SIG-M5 treated with dmso at 0.1 percent for 504 hours (cell line): ENCODE data around the gene NKPD1.

Experiments
- DNase-seq: peaks from one replicate; lab custom pipeline; 2025; ENCODE audit not compliant: unreplicated experiment; lab: John Stamatoyannopoulos, UW

The NKPD1 gene

DNA sequence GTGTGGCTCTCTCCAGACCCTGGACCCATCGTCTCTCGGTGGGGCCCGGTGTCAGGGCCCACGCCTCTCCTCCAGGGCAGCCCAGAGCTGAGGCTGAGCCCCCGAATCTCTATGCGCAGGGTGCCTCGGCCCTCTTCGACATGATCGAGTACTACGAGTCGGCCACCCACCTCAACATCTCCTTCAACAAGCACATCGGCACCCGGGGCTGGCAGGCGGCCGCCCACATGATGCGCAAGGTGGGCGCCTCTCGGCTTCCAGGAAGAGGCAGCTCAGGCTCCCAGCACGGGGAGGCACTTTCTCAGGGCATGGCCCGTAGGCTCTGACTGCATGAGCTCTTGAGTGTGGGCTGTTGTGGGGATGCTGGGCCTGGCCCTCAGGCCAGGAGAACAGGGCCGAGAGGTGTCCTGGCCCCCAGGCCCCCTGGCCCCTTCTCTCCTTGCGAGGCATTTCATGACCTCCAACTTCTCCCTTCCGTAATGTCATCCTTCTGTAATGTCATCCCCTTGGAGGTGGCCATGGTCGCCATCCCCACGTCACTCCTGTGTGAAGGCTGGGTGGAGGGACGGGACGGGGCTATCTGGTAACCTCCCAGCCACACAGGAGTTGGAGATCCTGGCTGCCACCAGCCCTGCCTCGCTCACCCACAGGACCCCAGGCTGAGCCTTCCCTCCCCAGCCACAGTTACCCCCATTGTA lies 19.4 kb downstream of the NKPD1 start:
- no peak for DNase-seq

GRCh38 chr19:45140533-45140932 lies 20.2 kb downstream of the NKPD1 start:
- no peak for DNase-seq

DNA sequence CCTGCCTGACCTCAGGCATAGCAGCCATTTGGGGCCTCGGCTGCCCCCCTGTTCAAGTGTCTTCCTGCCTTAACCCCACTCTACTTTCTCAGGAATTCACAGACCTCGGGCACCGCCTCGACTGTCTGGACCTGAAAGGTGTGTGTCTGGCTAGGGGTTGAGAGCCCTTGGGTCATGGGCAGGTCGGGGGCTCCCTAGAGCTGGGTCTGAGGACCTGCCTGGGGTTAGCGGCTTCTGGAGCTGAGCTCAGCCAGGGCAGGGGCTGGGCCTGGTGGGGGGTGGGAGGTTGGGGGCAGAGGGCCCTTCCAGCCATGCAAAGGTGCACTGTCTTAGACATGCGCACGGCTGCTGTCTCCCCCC lies 20.7 kb downstream of the NKPD1 start:
- no peak for DNase-seq

GRCh38 chr19:45139286-45140143 lies 21.3 kb downstream of the NKPD1 start:
- DNase-seq, result no peak

DNA sequence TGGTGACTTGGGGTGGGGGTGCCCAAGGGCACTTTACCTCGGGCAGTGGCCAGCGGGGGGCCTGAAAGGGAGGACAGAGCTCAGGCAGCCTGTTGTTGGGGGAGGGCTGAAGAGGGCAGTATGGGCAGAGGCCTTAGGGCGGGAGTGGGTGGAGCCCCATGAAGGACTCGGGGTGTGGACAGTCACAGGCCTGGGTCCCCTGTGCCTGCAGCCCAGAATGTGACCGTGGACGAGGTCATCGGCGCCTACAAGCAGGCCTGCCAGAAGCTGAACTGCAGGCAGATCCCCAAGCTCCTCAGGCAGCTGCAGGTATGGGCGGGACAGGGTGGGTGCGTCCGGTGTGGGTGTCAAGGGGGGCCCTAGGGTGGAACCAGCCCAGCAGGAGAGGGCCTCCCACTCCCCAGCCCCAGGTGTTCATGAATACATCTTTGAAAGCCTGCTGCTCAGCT lies 22.5 kb downstream of the NKPD1 start:
- no peak for DNase-seq

DNA sequence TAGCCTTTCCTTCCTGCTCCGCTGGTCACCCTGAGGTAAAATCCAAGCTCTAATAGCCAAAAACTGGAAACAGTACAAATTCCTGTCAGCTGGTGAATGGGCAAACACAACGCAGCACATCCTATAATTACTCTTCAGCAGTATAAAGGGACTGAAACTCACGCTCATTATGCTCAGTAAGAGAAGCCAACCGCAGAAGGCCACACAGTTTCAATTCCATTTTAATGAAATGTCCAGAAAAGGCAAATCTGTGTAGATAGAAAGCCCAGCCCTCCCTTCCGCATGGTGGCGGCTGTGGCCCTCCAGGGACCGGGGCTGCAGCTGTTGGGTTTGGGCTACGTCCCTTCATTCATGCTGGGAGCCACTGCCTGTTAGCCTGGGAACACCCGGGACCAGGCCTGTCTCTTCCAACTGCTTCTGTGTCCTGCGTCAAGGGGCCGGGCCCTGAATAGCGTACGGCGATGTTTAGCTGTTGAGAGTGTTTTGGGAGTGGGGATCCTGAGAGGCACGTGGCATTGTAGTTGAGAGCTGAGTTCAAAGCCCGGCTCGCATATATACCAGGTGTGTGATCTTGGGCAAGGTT lies 23.5 kb downstream of the NKPD1 start:
- no peak for DNase-seq

DNA sequence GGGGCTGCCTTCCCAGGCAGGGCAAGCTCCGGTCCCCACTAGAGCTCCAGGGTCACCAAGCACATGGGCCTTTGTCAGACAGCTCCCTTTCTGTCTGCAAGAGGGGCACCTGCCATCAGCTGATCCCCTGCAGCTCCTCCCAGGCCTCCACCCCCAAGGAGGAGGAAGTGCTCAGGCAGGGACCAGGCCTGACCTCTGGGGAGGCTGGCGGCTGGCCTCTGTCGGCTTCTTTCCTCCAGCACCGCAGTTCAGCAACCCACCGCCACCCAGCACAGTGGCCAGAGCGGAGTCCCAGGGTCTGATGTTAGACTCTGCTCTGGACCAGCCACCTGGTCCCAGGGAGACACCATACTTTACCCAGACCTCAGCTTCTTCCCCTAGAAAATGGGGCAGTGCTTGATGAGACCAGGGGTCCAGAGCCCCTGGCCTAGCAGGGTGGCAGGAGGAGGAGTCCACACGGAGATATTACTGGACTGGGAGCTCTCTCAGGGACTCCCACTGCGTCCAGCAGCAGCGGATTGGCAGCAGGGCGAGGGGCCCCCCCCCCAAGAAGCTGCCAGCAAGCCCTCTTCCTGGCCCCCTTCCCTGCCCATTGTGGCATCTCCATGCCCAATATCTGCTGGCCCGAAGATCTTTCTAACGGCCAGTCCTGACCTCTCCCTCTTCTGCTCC lies 24.1 kb downstream of the NKPD1 start:
- DNase-seq, result no peak

- DNase-seq, result no peak
Measured at GRCh38 chr19:45135176-45135885, 25.5 kb downstream of the NKPD1 start.

DNA sequence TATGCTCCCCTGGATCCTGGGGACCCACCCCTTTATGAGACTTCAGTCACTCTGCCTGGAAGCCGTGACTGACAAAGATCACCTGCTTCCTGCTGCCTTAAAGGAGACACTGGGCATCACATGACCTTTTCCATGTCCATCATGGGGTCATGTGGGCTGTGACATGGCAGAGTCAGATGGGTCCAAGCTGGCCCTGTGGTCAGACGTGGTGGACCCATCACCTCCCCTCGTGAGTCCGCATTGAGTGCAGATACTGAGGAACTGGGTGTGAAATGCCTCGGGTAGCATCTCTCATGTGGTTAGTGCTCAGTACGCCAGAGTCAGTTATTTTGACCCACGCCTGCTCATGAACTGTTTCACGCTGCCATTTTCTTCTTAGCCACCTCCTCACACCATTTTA lies 27.1 kb downstream of the NKPD1 start:
- DNase-seq, result no peak

DNA sequence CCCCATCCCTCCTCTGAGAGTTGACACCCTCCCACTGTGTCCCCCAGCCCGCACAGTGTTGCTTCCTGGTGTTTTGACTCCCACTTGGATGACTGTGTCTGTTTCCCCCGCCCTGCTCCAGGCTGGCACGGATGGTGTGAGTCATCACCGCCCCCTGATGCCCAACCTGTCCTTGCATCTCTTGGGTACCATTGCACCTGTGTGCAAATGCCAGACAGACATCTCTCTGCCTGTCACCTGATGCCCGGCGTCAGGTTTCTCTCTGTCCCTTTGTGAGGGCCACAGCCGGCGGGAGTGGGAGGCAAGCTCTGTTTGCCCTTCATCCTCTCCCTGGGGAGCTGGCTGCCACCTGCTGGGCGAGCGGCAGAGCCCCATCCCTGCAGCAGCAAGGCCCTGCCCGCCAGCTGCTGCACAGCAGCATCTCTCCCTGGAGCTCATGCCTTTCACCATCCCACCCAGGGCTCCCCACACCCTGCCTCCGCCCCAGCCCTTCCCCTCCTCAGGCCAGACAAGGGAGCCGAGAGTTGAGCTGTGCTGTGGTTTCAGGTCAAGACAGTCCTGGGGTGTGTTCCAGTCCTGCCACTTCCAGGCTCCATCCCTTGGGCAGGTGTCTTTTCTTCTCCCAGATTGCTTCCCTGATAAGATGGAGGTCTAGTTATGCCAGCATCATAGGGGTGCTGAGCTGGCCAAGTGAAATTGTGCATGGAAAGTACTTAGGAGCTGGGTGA lies 29.7 kb downstream of the NKPD1 start:
- peak; percentile 47 for DNase-seq

GRCh38 chr19:45130236-45130635 lies 30.5 kb downstream of the NKPD1 start:
- DNase-seq, result no peak

DNA sequence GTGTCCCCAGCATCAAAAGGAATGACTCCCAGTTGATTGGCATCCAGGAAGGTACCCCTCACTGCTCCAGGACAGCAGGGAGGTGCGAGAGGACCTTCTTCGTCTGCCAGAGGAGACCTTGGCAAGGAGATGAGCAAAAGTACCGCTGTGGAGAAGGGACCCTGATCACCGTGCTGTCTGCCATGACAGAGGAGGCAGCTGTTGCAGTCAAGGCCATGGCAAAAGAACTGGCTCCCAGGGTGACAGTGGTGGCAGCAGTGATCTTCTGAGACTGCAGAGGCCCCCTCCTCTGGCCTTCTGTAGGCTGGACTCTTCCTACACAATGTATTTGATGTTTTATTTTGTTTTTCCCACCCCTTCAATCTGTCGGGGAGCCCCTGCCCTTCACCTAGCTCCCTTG lies 32.0 kb downstream of the NKPD1 start:
- DNase-seq, result no peak

- DNase-seq, result no peak
Measured at GRCh38 chr19:45128146-45128545, 32.6 kb downstream of the NKPD1 start.

- DNase-seq, result no peak
Measured at GRCh38 chr19:45126654-45127053, 34.1 kb downstream of the NKPD1 start.

DNA sequence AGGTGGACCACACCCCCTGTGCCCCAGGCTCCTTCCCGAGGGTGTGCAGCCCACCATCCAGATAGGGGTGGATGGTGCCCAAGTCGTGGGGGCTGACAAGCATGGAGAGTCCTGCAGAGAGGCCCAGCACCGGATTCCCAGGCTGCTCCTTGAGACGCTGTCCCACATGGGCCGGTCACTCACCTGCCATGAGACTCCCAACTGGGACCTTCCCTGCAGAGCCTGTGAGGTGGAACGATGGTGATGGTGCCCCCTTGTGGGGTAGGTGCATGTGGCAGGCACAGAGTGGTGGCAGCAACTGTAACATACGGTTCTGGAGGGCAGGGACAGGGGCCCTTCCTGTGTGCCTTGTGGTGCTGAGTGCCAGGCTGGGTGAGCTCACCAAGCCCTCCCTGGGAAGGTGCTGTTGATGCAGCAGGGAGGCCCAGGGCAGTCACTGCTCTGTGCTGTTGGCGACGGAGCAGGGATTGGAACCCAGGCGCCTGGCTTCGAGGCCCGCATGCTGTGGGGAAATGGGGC lies 34.7 kb downstream of the NKPD1 start:
- DNase-seq, result peak; percentile 54

- no peak for DNase-seq
Measured at GRCh38 chr19:45125360-45125759, 35.4 kb downstream of the NKPD1 start.

DNA sequence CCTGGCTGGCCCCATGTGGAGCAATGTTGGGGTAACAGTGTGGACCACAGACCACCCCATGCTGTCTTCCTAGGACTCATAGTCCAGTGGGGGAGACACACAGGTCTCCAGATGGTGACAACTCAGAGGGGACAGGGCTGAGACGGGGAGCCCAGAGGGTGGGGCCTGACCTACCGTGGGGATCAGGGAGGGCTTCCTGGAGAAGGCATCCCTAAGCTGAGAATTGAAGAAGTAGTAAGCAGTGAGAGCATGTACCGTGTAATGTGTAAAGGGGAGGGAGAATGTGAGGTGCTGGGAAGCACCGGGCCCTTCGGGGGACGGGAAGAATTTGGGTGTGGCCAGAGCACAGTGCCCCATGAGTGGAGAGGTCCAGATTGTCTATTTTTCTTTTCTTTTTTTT lies 36.8 kb downstream of the NKPD1 start:
- no peak for DNase-seq

DNA sequence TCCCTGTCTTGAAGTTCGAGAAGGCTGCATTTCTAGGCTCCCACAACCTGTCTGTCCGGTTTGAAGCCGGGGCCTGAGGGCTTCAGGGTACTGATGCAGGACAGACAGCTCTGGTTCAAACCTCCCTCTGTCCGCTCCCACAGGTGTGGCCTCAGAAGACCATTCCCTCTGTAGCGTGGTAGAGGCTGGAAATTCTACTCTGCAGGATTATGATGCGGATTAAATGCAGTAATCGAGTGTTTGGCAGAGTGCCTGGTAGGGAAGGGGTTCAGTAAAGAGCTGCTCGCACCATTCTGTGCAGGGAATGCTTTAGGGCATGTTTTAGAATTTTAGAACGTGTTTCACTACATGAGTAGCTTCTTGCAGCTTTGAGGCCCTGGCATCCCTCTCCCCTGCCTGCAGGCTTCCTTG lies 37.3 kb downstream of the NKPD1 start:
- DNase-seq, result peak; percentile 23

GRCh38 chr19:45122832-45123231 lies 38.0 kb downstream of the NKPD1 start:
- DNase-seq, result no peak

GRCh38 chr19:45121827-45122345 lies 38.9 kb downstream of the NKPD1 start:
- no peak for DNase-seq
